ENCODE measurements around the gene C22orf39. TPM values are rescaled to one million over a fixed set of nuclear protein-coding genes. Genes with fewer than 3 reads are reported as not detected.
A peak's percentile ranks its signal among the peaks of the same experiment; 100 is the strongest.

Gene C22orf39
- total and polyA plus RNA-seq, 4 donors: 11.3 to 22.4 (median 13.5) TPM

- Histone ChIP-seq H3K9ac (ENCODE audit: low read depth in 1 of 2, low read length in 2 of 2) (no peak overlapping the region), H3K9me3 (ENCODE audit: control insufficient read depth in 4 of 4, low read length in 3 of 4) (no peaks in the 10 kb centered on the region), H3K27me3 (ENCODE audit: control insufficient read depth in 4 of 4, insufficient read depth in 4 of 4, low read length in 3 of 4) (no peaks in the 10 kb centered on the region), H3K27ac (ENCODE audit: low read depth in 1 of 2, low read length in 2 of 2) (no peak overlapping the region), H3K36me3 (ENCODE audit: control insufficient read depth in 4 of 4, insufficient read depth in 3 of 4, low read depth in 1 of 4, low read length in 3 of 4) (no peaks in the 10 kb centered on the region), H3K4me1 (ENCODE audit: control insufficient read depth in 4 of 4, insufficient read depth in 4 of 4, low read length in 3 of 4) (no peaks in the 10 kb centered on the region), H3K4me3 (ENCODE audit: low read depth in 1 of 3, low read length in 3 of 3) (no peak overlapping the region)
- TF ChIP-seq SP1 (IDR thresholded peaks at IDR 0.05): no peak
- DNase-seq (ENCODE audit: low spot score): no peak
- 94% methylated on average over 3 of the region's 3 CpGs for WGBS
These were observed 48.8 kb upstream of the C22orf39 start for GRCh38 chr22:19496324-19496630.

GRCh38 chr22:19495562-19496323 is 48.2 kb upstream of the C22orf39 start:
- Histone ChIP-seq H3K27me3 (ENCODE audit: control insufficient read depth in 4 of 4, insufficient read depth in 4 of 4, low read length in 3 of 4) (no peaks in the 10 kb centered on the region), H3K9ac (ENCODE audit: low read depth in 1 of 2, low read length in 2 of 2) (no peak overlapping the region), H3K36me3 (ENCODE audit: control insufficient read depth in 4 of 4, insufficient read depth in 3 of 4, low read depth in 1 of 4, low read length in 3 of 4) (no peaks in the 10 kb centered on the region), H3K27ac (ENCODE audit: low read depth in 1 of 2, low read length in 2 of 2) (no peak overlapping the region), H3K4me1 (ENCODE audit: control insufficient read depth in 4 of 4, insufficient read depth in 4 of 4, low read length in 3 of 4) (no peaks in the 10 kb centered on the region), H3K9me3 (ENCODE audit: control insufficient read depth in 4 of 4, low read length in 3 of 4) (no peaks in the 10 kb centered on the region), H3K4me3 (ENCODE audit: low read depth in 1 of 3, low read length in 3 of 3) (no peak overlapping the region)
- WGBS: 64% methylated on average over 5 of the region's 5 CpGs
- peak; percentile 42 for TF ChIP-seq CTCF (IDR thresholded peaks at IDR 0.05; ENCODE audit: low read depth, low read length, missing input control)
- TF ChIP-seq REST (IDR thresholded peaks at IDR 0.05): no peak
- no peak for TF ChIP-seq NR2F2 (IDR thresholded peaks at IDR 0.05)
- TF ChIP-seq RAD21 (IDR thresholded peaks at IDR 0.05): peak; percentile 84 to 88
- DNase-seq (ENCODE audit: low spot score): no peak

- Histone ChIP-seq H3K27me3 (ENCODE audit: control insufficient read depth in 4 of 4, insufficient read depth in 4 of 4, low read length in 3 of 4) (no peaks in the 10 kb centered on the region), H3K36me3 (ENCODE audit: control insufficient read depth in 4 of 4, insufficient read depth in 3 of 4, low read depth in 1 of 4, low read length in 3 of 4) (no peaks in the 10 kb centered on the region), H3K9ac (ENCODE audit: low read depth in 1 of 2, low read length in 2 of 2) (no peak overlapping the region), H3K4me1 (ENCODE audit: control insufficient read depth in 4 of 4, insufficient read depth in 4 of 4, low read length in 3 of 4) (no peaks in the 10 kb centered on the region), H3K4me3 (ENCODE audit: low read depth in 1 of 3, low read length in 3 of 3) (no peak overlapping the region), H3K9me3 (ENCODE audit: control insufficient read depth in 4 of 4, low read length in 3 of 4) (no peaks in the 10 kb centered on the region), H3K27ac (ENCODE audit: low read depth in 1 of 2, low read length in 2 of 2) (no peak overlapping the region)
- 97% methylated on average over 6 of the region's 6 CpGs for WGBS
- no peak for TF ChIP-seq FOXA2 (IDR thresholded peaks at IDR 0.05)
- no peak for TF ChIP-seq CTCF (IDR thresholded peaks at IDR 0.05; ENCODE audit: low read depth, low read length, missing input control)
- no peak for TF ChIP-seq RXRA (IDR thresholded peaks at IDR 0.05)
- TF ChIP-seq RAD21 (IDR thresholded peaks at IDR 0.05): no peak
- no peak for TF ChIP-seq EGR1 (IDR thresholded peaks at IDR 0.05; ENCODE audit: low read depth in 2 of 2)
- no peak for TF ChIP-seq ZBTB33 (IDR thresholded peaks at IDR 0.05)
- no peak for TF ChIP-seq TAF1 (conservative IDR thresholded peaks at IDR 0.05)
- TF ChIP-seq NR2F2 (IDR thresholded peaks at IDR 0.05): no peak
- DNase-seq (ENCODE audit: low spot score): no peak
These were observed 47.2 kb upstream of the C22orf39 start for GRCh38 chr22:19494676-19495173.

All from liver (tissue), 9 donors.